Measurements from ENCODE around the gene PCDHB1.
"Not testable (repeated sequence)": the region's sequence is repeated elsewhere in the genome, so short reads cannot be mapped to it uniquely, and the experiment has no call there.

Gene PCDHB1

DNA sequence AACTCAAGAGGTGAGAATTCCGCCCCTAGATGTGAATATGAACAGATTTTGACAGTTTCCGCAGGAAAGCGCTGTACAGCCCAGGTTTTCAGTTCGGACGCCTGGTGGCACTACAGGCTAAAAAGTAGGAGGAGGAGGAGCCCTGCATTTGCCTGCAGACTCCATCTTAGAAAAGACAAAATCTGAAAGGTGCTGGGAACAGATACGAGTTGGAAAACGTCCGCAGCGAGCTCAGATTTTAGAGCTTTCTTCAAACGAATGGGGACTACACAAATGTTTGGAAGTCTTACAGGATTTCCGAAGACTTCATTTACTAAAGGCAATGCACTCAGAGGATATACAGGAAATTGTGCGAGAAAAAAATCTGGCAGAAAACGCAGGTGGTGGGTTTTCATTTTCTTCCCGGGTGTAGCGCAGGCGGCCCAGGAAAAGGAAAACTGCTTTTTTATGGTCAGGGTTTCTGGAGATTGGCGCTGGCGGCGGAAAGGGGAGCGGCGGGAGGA lies 33.4 kb downstream of the PCDHB1 start:
- peak; percentile 22 for DNase-seq (ENCODE audit: low read depth)

DNA sequence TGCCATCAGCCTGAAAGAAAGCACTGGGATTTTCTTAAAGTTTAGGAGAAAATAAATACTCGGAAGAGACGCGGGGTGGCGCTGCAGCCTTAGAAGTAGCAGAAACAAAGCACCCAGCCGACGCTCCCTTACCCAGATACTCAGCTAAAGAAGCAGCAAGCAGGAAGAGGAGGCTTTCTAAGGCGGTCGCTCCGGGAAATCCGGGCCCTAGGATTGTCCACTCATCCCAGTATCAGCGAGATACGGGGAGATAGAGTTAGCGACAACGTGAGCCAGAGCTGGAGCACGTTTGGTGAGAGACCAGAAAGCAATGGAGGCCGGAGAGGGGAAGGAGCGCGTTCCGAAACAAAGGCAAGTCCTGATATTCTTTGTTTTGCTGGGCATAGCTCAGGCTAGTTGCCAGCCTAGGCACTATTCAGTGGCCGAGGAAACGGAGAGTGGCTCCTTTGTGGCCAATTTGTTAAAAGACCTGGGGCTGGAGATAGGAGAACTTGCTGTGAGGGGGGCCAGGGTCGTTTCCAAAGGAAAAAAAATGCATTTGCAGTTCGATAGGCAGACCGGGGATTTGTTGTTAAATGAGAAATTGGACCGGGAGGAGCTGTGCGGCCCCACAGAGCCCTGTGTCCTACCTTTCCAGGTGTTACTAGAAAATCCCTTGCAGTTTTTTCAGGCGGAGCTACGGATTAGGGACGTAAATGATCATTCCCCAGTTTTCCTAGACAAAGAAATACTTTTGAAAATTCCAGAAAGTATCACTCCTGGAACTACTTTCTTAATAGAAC lies 43.5 kb downstream of the PCDHB1 start, which contains the start of gene PCDHB2:
TSS of gene PCDHB2 (plus strand) at position 135 of the 782 bp plus-strand sequence. CDS start at position 311, 176 bp downstream.
- DNase-seq (ENCODE audit: low read depth), result no peak

DNA sequence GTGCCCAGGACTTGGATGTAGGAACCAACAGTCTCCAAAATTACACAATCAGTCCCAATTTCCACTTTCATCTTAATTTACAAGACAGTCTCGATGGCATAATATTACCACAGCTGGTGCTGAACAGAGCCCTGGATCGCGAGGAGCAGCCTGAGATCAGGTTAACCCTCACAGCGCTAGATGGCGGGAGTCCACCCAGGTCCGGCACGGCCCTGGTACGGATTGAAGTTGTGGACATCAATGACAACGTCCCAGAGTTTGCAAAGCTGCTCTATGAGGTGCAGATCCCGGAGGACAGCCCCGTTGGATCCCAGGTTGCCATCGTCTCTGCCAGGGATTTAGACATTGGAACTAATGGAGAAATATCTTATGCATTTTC lies 44.1 kb downstream of the PCDHB1 start:
- no peak for DNase-seq (ENCODE audit: low read depth)

DNA sequence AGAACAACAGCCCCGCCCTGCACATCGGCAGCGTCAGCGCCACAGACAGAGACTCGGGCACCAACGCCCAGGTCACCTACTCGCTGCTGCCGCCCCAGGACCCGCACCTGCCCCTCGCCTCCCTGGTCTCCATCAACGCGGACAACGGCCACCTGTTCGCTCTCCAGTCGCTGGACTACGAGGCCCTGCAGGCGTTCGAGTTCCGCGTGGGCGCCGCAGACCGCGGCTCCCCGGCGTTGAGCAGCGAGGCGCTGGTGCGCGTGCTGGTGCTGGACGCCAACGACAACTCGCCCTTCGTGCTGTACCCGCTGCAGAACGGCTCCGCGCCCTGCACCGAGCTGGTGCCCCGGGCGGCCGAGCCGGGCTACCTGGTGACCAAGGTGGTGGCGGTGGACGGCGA lies 45.0 kb downstream of the PCDHB1 start:
- DNase-seq (ENCODE audit: low read depth), result not testable (repeated sequence)

DNA sequence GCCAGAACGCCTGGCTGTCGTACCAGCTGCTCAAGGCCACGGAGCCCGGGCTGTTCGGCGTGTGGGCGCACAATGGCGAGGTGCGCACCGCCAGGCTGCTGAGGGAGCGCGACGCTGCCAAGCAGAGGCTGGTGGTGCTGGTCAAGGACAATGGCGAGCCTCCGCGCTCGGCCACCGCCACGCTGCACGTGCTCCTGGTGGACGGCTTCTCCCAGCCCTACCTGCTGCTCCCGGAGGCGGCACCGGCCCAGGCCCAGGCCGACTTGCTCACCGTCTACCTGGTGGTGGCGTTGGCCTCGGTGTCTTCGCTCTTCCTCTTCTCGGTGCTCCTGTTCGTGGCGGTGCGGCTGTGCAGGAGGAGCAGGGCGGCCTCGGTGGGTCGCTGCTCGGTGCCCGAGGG lies 45.4 kb downstream of the PCDHB1 start:
- not testable (repeated sequence) for DNase-seq (ENCODE audit: low read depth)

DNA sequence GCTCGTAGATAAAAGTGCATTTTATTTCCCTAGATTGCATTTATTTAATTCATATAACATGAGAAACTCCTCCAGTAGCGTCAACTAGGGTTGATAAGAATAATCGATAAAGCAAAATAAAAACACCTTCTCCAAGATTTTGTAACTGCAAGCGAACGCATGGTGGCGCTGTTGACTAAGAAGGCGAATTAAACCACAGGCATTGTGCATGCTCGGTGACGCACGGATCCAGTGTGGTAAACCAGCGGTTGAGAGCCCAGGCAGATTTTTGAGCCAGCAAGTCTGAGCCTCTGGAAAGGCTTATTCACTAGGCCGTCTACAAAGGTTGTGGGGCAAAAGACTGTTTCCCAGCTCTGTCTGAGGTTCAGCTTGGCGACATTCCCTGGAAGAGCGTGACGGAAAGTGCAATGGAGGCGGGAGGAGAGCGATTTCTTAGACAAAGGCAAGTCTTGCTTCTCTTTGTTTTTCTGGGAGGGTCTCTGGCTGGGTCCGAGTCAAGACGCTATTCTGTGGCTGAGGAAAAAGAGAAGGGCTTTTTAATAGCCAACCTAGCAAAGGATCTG lies 49.1 kb downstream of the PCDHB1 start, which contains the start of gene PCDHB3:
TSS of gene PCDHB3 (plus strand) at position 231 of the 563 bp plus-strand sequence. CDS start at position 408, 177 bp downstream.
- peak; percentile 3 for DNase-seq (ENCODE audit: low read depth)

DNA sequence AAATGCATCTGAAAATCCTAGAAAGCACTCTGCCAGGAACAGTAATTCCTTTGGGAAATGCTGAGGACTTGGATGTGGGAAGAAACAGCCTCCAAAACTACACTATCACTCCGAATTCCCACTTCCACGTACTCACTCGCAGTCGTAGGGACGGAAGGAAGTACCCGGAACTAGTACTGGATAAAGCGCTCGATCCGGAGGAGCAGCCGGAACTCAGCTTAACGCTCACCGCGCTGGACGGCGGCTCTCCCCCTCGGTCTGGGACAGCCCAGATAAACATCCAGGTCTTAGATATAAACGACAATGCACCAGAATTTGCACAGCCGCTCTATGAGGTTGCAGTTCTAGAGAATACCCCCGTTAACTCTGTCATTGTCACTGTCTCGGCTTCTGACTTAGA lies 49.9 kb downstream of the PCDHB1 start:
- DNase-seq (ENCODE audit: low read depth), result no peak

DNA sequence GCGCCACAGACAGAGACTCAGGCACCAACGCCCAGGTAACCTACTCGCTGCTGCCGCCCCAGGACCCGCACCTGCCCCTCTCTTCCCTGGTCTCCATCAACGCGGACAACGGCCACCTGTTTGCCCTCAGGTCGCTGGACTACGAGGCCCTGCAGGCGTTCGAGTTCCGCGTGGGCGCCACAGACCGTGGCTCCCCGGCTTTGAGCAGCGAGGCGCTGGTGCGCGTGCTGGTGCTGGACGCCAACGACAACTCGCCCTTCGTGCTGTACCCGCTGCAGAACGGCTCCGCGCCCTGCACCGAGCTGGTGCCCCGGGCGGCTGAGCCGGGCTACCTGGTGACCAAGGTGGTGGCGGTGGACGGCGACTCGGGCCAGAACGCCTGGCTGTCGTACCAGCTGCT lies 50.9 kb downstream of the PCDHB1 start:
- DNase-seq (ENCODE audit: low read depth), result not testable (repeated sequence)

DNA sequence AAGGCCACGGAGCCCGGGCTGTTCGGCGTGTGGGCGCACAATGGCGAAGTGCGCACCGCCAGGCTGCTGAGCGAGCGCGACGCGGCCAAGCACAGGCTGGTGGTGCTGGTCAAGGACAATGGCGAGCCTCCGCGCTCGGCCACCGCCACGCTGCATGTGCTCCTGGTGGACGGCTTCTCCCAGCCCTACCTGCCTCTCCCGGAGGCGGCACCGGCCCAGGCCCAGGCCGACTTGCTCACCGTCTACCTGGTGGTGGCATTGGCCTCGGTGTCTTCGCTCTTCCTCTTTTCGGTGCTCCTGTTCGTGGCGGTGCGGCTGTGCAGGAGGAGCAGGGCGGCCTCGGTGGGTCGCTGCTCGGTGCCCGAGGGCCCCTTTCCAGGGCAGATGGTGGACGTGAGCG lies 51.3 kb downstream of the PCDHB1 start:
- DNase-seq (ENCODE audit: low read depth), result not testable (repeated sequence)

DNA sequence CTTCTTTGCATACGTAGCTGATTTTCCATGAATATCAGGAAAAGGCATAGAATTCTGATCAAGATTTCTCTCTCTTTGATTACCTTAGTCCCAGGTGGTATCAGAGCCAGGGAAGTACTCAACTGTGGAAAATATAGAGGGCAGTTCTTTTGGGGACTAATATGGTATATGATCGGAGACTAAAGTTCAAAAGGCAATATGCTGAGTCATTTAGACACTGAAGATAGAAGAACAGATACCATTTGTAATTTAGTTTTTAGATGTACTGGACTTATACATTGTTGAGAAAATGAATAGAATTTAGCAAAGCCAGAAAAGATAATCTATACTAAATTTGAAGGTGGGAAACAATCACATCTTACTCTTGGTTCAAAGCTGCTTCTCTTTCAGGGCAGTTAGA lies 54.2 kb downstream of the PCDHB1 start:
- DNase-seq (ENCODE audit: low read depth), result no peak

All from iris pigment epithelial cell (primary cell).